ENCODE results near the gene MDC1.

MDC1 gene

DNA sequence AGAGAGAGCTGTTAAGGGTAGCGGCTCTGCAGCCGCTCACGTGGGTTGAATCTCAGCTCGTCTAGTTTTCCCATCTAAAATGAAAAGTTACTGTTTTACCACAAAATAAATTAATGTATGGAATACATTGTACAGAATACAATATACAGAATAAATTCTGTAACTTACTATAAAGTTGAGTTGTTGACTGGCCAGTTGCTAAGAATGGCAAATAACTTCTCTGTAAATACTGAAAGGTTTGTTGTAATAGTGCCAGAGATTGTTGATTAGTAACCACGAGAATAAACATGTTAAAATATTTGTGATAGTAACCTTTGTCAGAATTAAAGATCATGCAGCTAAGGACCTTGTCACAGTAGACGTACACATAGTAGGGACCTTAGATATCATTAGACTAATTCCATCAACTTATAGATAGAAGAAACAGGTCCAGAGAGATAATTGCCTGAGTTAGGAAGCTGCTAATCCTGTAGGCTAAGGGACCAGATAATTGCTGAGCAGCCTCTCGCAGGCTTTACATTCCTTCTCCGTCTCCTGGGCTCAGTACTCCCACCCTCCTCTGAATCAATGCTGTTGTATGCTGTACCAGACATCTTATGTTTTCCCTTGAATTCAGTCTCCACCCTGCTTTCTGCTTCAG lies 25.8 kb downstream of the MDC1 start:
- no peak for DNase-seq

DNA sequence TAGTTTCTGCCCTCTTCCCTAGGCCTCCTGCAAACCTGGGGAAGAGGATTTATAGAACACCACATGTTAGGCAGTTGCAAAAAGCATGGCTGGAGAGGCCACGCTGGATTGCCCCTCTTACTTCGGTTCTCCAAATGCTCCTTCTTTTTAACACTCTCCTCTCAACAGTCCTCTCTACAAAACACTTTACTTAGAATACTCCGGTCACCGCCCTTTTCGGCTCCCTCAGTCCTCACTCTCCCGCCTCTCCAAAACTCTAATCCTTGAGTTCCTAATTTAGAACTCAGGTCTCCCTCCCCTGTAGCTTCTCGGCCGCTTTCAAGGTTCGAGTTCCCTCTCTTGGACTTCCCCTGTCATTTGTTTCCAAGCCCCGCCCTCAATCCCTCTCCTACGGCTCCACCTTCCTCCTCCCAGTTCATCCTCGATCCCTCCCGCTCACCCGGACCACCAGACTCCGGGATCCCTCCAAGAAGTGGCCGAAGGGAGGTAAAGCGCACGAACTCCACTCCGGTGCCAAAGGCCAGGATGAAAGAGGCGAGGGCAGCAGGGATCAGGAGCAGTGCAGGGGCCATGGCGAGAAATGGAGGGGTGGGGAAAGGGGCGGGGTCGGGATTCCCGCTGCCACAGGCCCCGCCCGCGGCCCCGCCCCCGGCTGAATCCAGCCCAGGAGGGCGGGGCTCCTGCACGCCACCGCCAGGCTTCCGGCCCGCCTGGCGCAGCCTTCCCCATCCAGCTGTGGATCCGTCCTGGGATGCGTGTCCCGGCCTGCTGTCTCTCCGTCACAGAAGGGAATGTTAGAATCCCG lies 26.5 kb downstream of the MDC1 start, which contains the start of gene NRM:
NRM (minus strand) TSS at position 582 of the 805 bp plus-strand sequence; CDS start at position 572, 10 bp downstream.
- DNase-seq = peak; percentile 81

DNA sequence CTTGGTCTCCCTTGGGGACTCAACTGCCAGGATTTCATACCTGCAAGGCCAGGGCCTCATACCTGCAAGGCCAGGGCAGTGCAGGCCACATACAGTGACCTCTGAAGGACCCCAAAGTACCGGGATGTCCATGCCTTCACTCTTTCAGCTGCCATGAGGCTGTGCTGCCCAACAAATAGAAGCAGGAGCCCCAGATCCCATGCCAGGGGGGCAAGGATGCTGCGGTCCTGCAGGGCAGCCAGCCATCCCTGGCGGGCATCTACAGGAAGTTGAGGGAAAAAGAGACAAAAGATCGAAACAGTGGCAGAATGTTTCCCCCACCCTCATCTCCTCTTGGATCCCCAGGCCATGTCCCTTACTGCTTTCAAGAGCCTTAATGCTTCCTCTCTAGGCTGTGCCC lies 27.1 kb downstream of the MDC1 start:
- no peak for DNase-seq

DNA sequence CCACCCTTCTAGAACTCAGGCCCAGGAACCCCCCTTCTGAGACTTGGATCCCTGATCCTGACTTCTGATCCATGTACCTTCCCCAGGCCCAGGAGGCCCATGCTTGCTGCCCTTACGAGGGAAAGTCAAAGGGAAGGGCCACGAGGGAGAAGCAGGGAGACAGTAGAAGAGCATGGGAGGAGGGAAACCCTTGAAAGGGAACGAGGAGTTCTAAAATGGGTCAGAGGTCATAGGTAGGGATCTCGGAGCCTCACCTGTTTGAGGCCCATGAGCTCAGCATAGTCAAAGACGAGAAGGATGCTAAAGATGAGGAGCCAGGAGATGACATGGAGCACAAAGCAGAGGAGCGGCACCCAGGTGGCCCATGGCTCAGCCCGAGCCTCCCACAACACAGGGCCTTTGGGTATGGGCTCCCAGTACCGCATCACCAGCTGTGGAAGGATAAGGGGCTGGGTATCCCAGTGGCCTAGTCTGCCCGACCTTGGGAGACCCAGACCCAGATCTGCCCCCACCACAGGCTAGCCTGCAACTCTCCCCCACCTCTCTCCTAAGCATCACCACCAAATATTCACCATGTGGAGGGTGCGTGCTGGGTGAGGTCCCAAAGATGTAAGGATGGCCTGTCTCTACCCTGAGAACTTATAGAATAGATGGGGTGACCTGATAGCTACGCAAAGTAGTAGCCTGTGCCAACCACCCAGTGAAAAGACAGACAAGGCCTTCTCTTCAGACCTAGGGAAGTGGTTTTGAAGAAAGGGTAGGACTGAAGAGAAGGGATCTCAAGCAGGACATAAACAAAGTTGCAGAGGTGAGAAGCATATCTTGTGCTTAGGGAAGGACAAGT lies 27.8 kb downstream of the MDC1 start:
- DNase-seq = no peak

DNA sequence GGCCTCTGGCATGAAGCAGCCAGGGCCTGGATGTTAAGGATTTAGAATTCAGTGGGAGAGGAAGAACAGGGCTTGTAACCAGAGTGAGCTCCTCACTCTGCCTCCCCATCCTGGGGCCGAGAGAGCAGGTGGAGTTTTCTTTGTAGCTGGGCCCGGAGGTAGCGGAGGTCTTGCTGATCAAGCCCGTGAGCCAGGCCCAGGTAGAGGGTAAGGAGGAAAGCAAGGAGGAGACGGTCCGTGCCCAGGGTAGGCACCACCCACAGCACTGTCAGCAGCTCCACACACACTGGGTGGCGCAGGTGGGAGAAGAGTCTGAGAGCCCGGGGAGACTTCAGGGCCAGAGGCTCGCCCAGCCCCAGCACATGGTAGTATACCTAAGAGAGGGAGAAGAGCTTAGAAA lies 28.5 kb downstream of the MDC1 start:
- peak; percentile 8 for DNase-seq

DNA sequence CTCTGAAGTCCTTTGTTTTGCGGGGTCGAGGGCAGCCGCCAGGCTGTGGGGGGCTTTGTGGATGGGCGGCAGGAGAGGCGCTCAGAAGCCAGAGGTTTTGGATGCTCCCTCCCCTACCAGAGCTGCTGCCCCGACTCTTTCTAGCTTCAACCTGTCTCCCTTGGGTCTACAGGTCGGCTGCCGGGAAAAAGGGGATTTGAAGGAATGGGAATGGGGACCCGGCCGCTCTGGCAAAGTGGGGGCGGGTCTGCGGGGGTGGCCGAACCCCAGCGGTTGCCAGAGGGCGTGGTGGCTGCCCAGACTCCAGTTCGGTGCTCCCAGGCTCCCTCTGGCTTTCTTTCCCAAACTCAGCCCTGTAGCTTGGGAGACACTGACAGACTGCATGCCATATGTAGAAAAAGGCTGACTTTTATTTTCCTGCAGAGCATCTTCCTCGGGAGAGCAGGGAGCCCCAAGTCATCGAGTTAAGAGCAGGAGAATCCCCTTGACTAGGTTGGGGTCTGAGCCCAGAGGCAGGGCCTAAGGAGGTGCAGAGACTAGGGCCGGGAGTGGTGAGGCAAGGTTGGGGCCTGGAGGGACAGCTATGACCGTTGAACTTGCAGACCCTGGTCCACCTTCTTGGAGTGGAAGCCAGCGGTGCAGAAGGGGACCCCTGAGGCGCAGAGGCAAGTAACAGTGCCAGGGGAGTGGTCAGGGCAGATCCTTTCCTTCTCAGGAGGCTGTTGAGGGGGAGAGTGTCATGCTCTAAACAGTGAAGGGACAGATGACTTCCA lies 29.2 kb downstream of the MDC1 start:
- DNase-seq = no peak

DNA sequence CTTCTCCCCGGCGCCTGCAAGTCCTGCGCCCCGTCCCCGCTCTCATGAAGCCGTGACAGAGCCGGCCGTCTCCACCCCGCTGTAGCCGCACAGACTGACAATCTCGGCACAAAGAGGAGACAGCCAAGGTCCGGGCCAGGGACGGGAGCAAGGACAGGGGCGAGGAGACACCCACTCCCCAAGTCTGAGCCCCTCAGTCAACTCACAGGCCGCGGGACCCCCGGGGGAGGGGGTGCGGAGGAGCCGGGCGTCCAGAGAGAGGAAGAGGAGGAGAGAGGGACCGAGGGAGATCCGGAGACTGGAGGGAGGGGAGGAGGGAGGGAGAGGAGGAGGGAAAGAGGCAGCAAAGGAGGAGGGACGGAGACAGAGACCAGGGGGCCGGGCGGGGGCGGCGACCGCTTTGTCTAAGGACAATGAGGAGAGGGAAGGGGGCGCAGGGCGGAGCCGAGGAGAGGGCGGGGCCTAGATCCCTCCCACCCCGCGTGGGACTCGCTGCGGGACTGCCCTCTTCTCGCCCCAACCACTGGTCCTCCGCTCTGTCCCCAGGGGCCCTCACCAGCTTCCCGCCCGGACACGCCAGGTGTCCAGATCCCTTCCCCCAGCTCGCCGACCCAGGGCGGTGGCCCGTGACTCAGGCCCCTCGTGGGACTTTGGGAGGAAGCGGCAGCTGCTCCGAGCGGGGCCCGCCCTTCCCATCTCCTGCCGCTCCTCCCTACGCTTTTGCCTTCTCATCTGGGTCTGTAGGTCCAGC lies 30.0 kb downstream of the MDC1 start:
- DNase-seq = peak; percentile 79

DNA sequence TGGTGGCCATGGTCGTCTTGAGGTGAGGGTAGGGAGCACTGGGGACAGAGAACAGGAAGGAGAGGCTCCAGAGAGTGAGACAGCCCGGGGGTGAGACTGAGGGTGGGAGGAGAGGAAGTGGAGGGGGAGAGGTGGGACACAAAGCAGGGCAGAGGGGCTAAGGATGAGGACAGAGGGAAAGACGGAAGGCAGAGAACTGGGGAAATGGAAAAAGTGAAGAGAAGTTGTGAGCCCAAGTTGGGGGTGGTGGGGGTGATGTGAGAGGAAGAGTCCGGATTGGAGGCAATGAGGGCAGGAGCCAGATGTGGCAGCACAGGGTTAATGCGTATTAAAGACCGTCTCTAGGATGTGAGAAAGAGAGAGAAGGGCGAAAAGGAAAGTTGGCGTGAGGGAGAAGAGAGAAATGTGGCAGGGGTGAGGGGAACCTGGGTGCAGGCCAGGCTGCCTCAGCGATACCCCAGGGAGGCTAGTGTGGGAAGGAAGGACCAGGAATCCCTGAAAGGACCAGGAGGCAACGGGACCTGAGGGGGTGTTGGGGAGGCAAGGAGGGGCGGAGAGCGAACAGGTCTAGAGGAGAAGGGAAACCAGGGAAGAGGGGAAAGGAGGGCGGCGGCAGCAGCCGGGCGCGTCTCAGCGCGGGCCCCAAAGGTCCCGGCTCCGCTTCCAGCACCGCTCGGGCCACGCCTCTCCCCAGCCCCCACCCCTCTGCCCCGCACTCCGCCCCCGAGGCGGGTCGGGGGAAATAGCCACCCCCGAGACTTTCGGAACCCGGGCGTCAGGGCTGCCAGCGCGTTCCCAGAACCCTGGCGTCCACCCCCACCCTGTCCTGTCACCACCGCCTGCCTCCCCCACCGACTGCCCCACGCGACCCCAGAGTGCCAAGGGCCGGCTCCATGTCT lies 30.8 kb downstream of the MDC1 start, which contains the start of gene PPP1R18:
PPP1R18 (minus strand) TSS at position 637 of the 899 bp plus-strand sequence; CDS start at position 10, 627 bp downstream.
- DNase-seq = peak; percentile 89

DNA sequence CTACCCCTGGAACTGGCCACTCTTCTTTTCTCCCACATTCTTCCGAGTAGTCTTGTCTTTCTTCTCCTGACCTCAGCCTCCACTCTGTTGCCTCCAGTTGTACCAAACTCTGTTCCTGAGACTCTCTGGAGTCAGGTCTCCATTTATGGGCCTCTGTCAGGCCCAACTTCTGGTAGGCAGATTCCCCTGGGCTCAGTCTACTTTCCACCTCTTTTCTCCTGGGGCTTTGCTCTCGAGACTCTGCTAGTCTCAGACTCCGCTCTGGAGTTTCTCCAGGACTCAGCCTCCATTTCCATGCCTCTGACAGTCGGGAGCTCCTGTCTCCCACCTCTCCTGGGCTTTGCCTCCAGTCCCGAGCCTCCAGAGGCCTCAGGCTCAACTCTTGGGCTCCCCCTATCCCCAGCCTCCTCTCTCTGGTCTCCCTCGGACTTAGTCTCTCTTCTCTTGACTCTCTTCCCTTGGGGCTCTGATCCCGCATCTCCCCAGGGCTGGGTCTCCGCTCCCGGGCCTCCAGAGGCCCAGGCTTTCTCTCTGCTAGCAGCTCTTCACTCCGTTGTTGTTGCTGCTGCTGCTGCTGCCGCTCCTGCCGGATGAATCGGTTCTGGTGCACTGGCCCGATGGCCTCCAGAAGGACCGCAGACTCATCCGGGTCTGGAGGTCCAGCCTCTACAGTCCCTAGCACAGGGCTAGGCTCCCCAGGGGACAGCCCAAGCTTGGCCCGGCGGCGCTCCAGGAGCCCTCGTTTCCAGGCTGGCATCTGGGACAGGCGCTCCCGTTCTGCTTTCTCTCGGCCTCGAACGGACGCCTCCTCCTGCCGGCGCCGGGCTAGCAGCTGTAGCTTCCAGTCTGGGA lies 31.7 kb downstream of the MDC1 start:
- DNase-seq = peak; percentile 22

DNA sequence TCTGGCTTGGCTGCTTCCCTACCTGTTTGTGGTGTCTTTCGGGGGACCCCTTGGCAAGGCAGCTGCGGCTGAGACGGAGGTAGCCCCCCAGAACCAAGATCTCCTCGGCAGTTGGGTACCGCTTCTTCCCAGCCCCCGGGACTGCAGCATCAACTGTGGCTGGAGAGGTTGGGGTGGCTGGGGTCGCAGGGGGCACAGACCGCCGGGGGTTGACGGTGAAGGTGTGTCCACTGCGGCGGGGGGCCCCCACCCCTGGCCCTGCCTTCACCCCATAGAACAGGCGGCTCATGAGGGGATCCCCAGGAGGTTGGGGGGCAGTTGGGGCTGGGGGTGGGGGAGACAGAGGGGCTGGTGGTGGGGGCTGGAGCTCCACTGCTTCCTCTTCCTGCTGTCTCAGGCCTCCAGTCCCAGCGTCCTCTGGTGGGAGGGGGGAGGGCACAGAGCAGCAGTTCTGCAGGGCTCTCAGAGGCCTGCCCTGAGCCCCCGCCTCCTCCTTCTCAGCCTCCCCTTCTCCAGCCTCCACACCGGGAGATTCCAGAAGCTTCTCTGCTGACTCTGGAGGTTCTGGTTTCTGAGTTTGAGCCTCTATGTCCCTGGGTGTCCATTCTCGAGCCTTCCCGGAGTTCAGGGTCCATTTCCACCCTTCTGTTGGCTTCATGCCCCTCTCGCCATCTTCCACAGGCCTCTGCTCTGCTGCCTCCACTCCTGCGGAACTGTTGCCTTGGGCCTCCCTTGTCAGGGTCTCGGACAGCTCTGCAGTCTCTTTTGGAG lies 32.5 kb downstream of the MDC1 start:
- peak; percentile 62 for DNase-seq

DNA sequence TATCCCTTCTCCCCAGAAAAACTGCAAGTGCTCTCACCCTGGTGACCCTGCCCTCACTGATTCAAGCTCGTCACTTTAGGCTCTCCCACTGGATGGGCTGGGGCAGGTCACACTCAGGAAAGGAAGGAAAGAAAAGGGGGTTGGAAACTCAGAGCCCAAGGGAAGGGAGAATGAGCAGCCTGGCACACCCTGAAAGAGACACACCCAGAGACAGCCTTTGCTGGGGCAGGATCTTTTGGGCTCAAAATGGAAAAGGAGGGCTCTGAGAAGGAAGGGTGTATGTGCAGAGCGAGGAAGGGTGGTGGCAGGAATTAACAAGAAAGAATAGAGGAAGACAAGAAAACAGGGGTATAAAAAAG lies 33.1 kb downstream of the MDC1 start:
- no peak for DNase-seq

DNA sequence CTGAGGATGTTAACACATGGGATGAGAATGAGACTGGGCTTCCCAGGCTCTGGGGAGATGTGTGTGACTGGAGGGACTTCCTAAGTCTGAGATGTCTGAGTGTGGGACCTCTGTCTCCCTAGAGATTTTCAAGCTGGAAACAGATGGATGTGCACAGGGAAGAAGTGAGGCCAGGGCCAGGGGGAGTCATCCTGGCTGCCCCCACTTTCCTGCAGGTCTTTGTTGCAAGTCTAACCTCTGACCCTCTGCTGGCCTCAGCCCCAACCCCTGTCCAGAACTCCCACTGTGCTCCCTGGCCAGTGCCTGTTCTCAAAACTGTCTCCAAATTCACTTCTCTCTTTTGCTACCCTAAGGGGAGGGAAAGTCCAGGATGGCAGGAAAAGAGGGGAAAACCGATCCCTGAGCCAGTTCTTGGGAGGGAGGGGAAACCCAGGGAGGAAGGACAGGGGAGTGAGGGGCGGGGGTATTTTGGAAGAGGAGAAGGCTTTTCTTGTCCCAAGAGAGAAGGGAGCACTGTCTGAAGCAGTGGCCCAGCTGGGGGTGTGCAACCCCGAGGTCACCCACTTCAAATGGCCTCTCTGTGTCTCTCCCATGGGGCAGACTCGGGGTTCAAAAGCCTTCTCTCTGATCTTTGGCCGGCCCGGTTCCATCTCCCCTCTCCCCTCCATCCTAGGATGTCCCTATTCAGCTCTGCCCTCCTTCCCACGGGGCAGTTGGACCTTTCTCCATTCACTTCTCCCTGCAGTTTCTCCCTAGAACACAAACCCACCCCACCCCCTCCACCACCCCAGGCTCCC lies 33.7 kb downstream of the MDC1 start:
- DNase-seq = no peak

DNA sequence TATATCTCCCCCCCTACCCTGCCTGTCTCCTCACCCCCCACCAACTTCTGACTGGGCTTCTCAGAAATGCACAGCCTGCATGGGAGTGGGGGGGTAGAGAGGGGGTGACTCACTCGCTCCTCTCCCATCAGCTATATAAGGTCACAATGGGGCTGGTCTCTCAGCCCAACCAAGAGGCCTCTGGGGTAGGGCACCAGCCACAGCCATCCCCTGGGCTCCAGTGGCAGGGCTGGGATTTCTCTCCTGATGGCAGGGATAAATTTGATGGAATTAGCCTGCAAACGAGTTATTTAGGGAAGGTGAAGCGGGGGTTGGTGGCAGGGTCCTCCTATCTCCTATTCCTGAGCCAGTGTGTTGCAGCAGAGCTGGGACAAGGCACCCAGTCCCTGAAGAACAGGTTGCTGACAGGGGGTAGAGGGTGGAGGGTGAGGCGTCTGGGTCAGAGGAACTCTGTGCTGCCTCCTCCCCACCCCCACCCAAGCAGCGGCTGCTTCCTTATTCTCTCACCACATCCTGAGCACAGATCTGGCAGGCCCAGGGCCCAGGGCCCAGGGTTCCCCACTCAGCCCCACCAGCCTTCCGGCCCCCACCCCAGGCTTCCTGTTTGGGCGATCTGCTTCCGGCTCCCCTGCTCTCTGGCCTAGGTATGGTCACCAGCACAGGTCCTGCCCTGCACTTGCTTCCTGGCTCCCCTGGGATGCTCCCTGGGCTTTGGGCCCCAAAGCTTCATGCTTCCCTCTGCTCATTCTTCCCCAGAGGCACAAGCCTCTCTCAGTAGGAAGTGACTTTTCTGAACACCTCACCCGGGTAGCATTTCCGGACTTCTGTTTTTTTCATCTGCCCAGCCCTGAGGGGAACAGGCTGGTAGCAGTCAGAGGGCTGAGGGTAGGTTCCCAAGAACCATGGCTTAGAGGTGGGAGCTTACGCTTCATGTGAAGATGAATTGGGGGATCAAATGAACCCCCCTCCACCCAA lies 34.7 kb downstream of the MDC1 start:
- peak; percentile 79 for DNase-seq

DNA sequence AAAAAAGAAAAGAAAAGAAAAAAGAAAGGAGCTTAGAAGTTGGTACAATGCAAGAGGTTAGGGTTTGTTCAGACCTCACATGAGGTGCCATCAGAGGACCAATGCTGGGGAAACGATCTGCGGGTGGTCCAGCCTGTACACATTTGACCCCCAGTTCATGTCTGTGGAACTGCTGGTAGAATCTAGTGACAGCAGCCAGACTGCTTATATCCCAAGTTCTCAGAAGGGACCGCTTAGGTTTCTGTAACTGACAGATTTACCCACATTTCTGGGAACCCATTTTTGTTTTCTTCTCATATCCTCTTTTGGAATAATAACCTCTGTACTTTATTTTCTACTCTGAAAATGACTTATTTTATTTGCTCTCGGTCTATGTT lies 35.3 kb downstream of the MDC1 start:
- DNase-seq = peak; percentile 11

DNA sequence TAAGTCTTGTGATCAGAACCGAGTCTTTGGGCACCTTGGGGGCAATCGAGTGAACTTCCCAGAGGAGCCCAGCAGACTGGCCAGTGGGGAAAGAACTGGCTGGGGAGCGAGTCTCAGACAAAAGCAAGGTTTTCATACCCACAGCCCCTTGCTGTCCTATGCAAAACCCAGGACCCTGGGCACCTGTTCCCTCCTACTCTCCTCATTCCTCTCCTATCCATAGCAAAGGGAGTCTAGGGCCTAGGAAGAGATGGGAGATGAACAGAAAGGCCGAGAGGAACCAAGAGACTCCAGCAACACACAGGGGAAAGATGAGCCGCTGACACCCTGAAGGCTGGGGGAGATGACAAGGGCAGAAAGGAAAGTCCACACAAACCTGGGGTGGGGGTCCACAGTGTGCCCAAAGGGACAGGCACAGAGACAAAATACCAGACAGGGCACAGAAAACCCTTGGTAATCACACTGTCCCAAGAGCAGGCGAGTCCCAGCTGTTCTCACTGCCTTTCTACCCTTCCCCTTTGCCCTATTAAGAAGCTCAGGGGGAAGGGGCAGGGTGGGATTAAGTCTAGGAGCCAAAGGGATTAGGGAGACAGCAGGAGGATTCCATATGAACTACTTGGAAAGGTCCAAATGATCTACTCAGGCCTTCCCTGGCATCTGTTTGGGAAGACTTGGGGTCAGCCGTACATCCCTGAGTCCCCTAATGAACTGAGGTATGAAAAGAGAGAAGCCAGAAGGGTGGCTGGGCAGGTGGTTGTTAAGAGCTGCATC lies 37.1 kb downstream of the MDC1 start:
- DNase-seq = peak; percentile 6

All from stimulated activated CD4-positive, alpha-beta T cell treated with anti-CD3 and anti-CD28 coated beads, Interleukin-4, amount 100 ng/mL, for 1 hour (primary cell).